Natural killer cell treated with Interleukin-12 subunit alpha and Interleukin-12 subunit beta and Interleukin-15 and Interleukin-18, amount 100 ng/mL, for 72 hours (primary cell): ENCODE data around the gene ODC1. TPM values are rescaled to one million over a fixed set of nuclear protein-coding genes. Genes with fewer than 3 reads are reported as not detected.
"Not testable (repeated sequence)": the region's sequence is repeated elsewhere in the genome, so short reads cannot be mapped to it uniquely, and the experiment has no call there.

Source experiments
- ATAC-seq, 2 donors: fragments of 150-1000 bp; cut with Tn5 transposase in 1 of 2; sonication (Bioruptor Pico), chemical (Tn5 transposase) in 1 of 2; 2 replicates each; pipeline ENCODE4 v1.10.0; 2021
- DNase-seq: peaks from one replicate; pipeline ENCODE4 v3.0.0; 2022; ENCODE audit warnings: low spot score
- H3K27ac Mint-ChIP-seq, 2 donors: 1 replicate in 1 of 2; 2 replicates in 1 of 2; pipeline ENCODE4 v1.8.0; 2022; ENCODE audit warnings: mixed read lengths in 2 of 2, mild to moderate bottlenecking in 1 of 2, moderate library complexity in 1 of 2
- H3K27me3 Mint-ChIP-seq, 2 donors: 1 replicate in 1 of 2; 2 replicates in 1 of 2; pipeline ENCODE4 v1.8.0; 2022; ENCODE audit warnings: mixed read lengths in 2 of 2
- H3K36me3 Mint-ChIP-seq: one replicate; pipeline ENCODE4 v1.8.0; 2022; ENCODE audit warnings: mixed read lengths
- H3K4me1 Mint-ChIP-seq, 2 donors: 1 replicate in 1 of 2; 2 replicates in 1 of 2; pipeline ENCODE4 v1.8.0; 2022; ENCODE audit warnings: low read depth in 2 of 2, mixed read lengths in 2 of 2, mild to moderate bottlenecking in 1 of 2
- H3K4me3 Mint-ChIP-seq: one replicate; pipeline ENCODE4 v1.8.0; 2022; ENCODE audit warnings: mixed read lengths
- H3K9me3 Mint-ChIP-seq: 2 replicates; pipeline ENCODE4 v1.8.0; 2022; ENCODE audit warnings: mixed read lengths
- total RNA-seq, 2 donors: library from RNA; stranded (reverse); gene quantifications; one replicate each; pipeline ENCODE4 v1.2.3, GENCODE V29; 2022

The ODC1 gene
- total RNA-seq, 2 donors from 2014 or later = 91.5 to 206 TPM

- Mint-ChIP-seq H3K27ac (no peak overlapping the region), H3K4me1 (peaks cover under 1 to 6% of the 10 kb centered on the region in 2 donors), H3K36me3 (no peaks in the 10 kb centered on the region), H3K9me3 (no peaks in the 10 kb centered on the region), H3K4me3 (no peak overlapping the region), H3K27me3 (no peaks in the 10 kb centered on the region)
- ATAC-seq = no peak
- DNase-seq = no peak
These were observed 27.1 kb upstream of the ODC1 start for GRCh38 chr2:10475221-10475722.

- Mint-ChIP-seq H3K36me3 (no peaks in the 10 kb centered on the region), H3K27ac (no peak overlapping the region), H3K9me3 (no peaks in the 10 kb centered on the region), H3K27me3 (no peaks in the 10 kb centered on the region), H3K4me1 (peaks cover 0 to 6% of the 10 kb centered on the region in 2 donors), H3K4me3 (no peak overlapping the region)
- ATAC-seq (no peak), DNase-seq (no peak)
These were observed 25.1 kb upstream of the ODC1 start for GRCh38 chr2:10473121-10473756.

- Mint-ChIP-seq H3K4me1 (peaks cover 0 to 2% of the 10 kb centered on the region in 2 donors), H3K27ac (no peak overlapping the region), H3K9me3 (no peaks in the 10 kb centered on the region), H3K4me3 (no peak overlapping the region), H3K36me3 (no peaks in the 10 kb centered on the region), H3K27me3 (no peaks in the 10 kb centered on the region)
- ATAC-seq (no peak), DNase-seq (no peak)
These were observed 23.8 kb upstream of the ODC1 start for GRCh38 chr2:10471955-10472354.

- H3K9me3 Mint-ChIP-seq = no peaks in the 10 kb centered on the region
- H3K4me1 Mint-ChIP-seq = no peaks in the 10 kb centered on the region
- no peaks in the 10 kb centered on the region for H3K27me3 Mint-ChIP-seq
- ATAC-seq (no peak), DNase-seq (no peak)
- H3K36me3 Mint-ChIP-seq = no peaks in the 10 kb centered on the region
- no peak overlapping the region for H3K27ac Mint-ChIP-seq
- H3K4me3 Mint-ChIP-seq = no peak overlapping the region
These were observed 23.0 kb upstream of the ODC1 start for GRCh38 chr2:10471046-10471571.

GRCh38 chr2:10469955-10470608 lies 22.0 kb upstream of the ODC1 start:
- Mint-ChIP-seq H3K4me1 (no peaks in the 10 kb centered on the region), H3K36me3 (no peaks in the 10 kb centered on the region), H3K9me3 (no peaks in the 10 kb centered on the region), H3K4me3 (no peak overlapping the region), H3K27ac (no peak overlapping the region), H3K27me3 (no peaks in the 10 kb centered on the region)
- no peak for ATAC-seq
- no peak for DNase-seq

- no peak for DNase-seq
- H3K9me3 Mint-ChIP-seq = no peaks in the 10 kb centered on the region
- H3K27ac Mint-ChIP-seq = no peak overlapping the region
- no peaks in the 10 kb centered on the region for H3K27me3 Mint-ChIP-seq
- no peaks in the 10 kb centered on the region for H3K4me1 Mint-ChIP-seq
- H3K36me3 Mint-ChIP-seq = no peaks in the 10 kb centered on the region
- H3K4me3 Mint-ChIP-seq = no peak overlapping the region
- ATAC-seq = no peak
These were observed 21.2 kb upstream of the ODC1 start for GRCh38 chr2:10469301-10469700.

GRCh38 chr2:10467401-10467800 lies 19.3 kb upstream of the ODC1 start:
- DNase-seq = no peak
- H3K4me1 Mint-ChIP-seq = no peaks in the 10 kb centered on the region
- H3K9me3 Mint-ChIP-seq = no peaks in the 10 kb centered on the region
- no peaks in the 10 kb centered on the region for H3K36me3 Mint-ChIP-seq
- no peak overlapping the region for H3K27ac Mint-ChIP-seq
- no peak overlapping the region for H3K4me3 Mint-ChIP-seq
- no peak for ATAC-seq
- peaks cover 0 to 3% of the 10 kb centered on the region in 2 donors for H3K27me3 Mint-ChIP-seq

GRCh38 chr2:10466801-10467200 lies 18.7 kb upstream of the ODC1 start:
- Mint-ChIP-seq H3K27me3 (peaks cover 0 to 7% of the 10 kb centered on the region in 2 donors), H3K4me3 (no peak overlapping the region), H3K4me1 (no peaks in the 10 kb centered on the region), H3K27ac (no peak overlapping the region), H3K36me3 (no peaks in the 10 kb centered on the region), H3K9me3 (no peaks in the 10 kb centered on the region)
- no peak for ATAC-seq
- no peak for DNase-seq

- Mint-ChIP-seq H3K27ac (no peak overlapping the region), H3K4me1 (no peaks in the 10 kb centered on the region), H3K4me3 (no peak overlapping the region), H3K27me3 (peaks cover 0 to 7% of the 10 kb centered on the region in 2 donors), H3K9me3 (no peaks in the 10 kb centered on the region), H3K36me3 (no peaks in the 10 kb centered on the region)
- ATAC-seq (no peak), DNase-seq (no peak)
These were observed 17.8 kb upstream of the ODC1 start for GRCh38 chr2:10465910-10466309.

- Mint-ChIP-seq H3K4me1 (peaks cover 0 to 3% of the 10 kb centered on the region in 2 donors), H3K27ac (no peak overlapping the region), H3K9me3 (no peaks in the 10 kb centered on the region), H3K4me3 (no peak overlapping the region), H3K27me3 (peaks cover 12 to 18% of the 10 kb centered on the region in 2 donors), H3K36me3 (no peaks in the 10 kb centered on the region)
- ATAC-seq (no peak), DNase-seq (no peak)
These were observed 14.3 kb upstream of the ODC1 start for GRCh38 chr2:10462178-10463083.

GRCh38 chr2:10460366-10460796 lies 12.3 kb upstream of the ODC1 start:
- H3K27me3 Mint-ChIP-seq = peaks cover 12 to 18% of the 10 kb centered on the region in 2 donors
- H3K27ac Mint-ChIP-seq = no peak overlapping the region
- H3K36me3 Mint-ChIP-seq = no peaks in the 10 kb centered on the region
- DNase-seq (no peak), ATAC-seq (no peak)
- H3K9me3 Mint-ChIP-seq = no peaks in the 10 kb centered on the region
- peaks cover 0 to 3% of the 10 kb centered on the region in 2 donors for H3K4me1 Mint-ChIP-seq
- no peak overlapping the region for H3K4me3 Mint-ChIP-seq

- no peak overlapping the region for H3K27ac Mint-ChIP-seq
- H3K27me3 Mint-ChIP-seq = peaks cover 12 to 18% of the 10 kb centered on the region in 2 donors
- no peak for ATAC-seq
- DNase-seq = no peak
- H3K4me1 Mint-ChIP-seq = peaks cover 0 to 3% of the 10 kb centered on the region in 2 donors
- no peaks in the 10 kb centered on the region for H3K36me3 Mint-ChIP-seq
- no peaks in the 10 kb centered on the region for H3K9me3 Mint-ChIP-seq
- no peak overlapping the region for H3K4me3 Mint-ChIP-seq
These were observed 9.9 kb upstream of the ODC1 start for GRCh38 chr2:10457846-10458598.

- ATAC-seq, H3K4me1 Mint-ChIP-seq, DNase-seq, H3K36me3 Mint-ChIP-seq, H3K9me3 Mint-ChIP-seq, H3K4me3 Mint-ChIP-seq, H3K27ac Mint-ChIP-seq: not testable (repeated sequence)
- peaks cover 12 to 13% of the 10 kb centered on the region in 2 donors for H3K27me3 Mint-ChIP-seq
These were observed 9.1 kb upstream of the ODC1 start for GRCh38 chr2:10457195-10457594.
